HEK293T (cell line): ENCODE data around the gene RSPO4.

Source experiments
- CTCF ChIA-PET: fragments of 350-600 bp; formaldehyde crosslinking; extraction: SDS; loops from one replicate; lab custom pipeline; 2021; ENCODE audit warnings: antibody characterized with exemption, inconsistent platforms; lab: Yijun Ruan, JAX
- POLR2A ChIA-PET: fragments of 350-600 bp; formaldehyde crosslinking; extraction: SDS; loops from one replicate; lab custom pipeline; 2020; ENCODE audit warnings: antibody characterized with exemption, inconsistent platforms; lab: Yijun Ruan, JAX
- DNase-seq: peaks from one replicate; pipeline ENCODE4 v3.0.0; 2012; ENCODE audit warnings: mixed read lengths; ENCODE audit errors: extremely low spot score
- ARNT ChIP-seq: fragments of 450-650 bp; IDR thresholded peaks from 2 replicates; pipeline ENCODE4 v1.6.1; 2017; ENCODE audit warnings: mild to moderate bottlenecking
- BHLHE40 ChIP-seq: fragments of 450-650 bp; IDR thresholded peaks from 2 replicates; pipeline ENCODE4 v1.6.1; 2016; ENCODE audit warnings: mild to moderate bottlenecking, moderate library complexity, borderline replicate concordance
- CTBP1 ChIP-seq: fragments of 450-650 bp; IDR thresholded peaks from 2 replicates; pipeline ENCODE4 v1.6.1; 2016; ENCODE audit warnings: borderline replicate concordance
- ELF4 ChIP-seq: fragments of 450-650 bp; IDR thresholded peaks from 2 replicates; pipeline ENCODE4 v1.6.1; 2017; ENCODE audit warnings: antibody characterized with exemption
- FOXA1 ChIP-seq: fragments of 450-650 bp; IDR thresholded peaks from 2 replicates; pipeline ENCODE4 v1.6.1; 2016; ENCODE audit warnings: mild to moderate bottlenecking
- FOXK2 ChIP-seq: fragments of 450-650 bp; IDR thresholded peaks from 2 replicates; pipeline ENCODE4 v1.6.1; 2016; ENCODE audit warnings: mild to moderate bottlenecking
- FOXM1 ChIP-seq: fragments of 450-650 bp; IDR thresholded peaks from 2 replicates; pipeline ENCODE4 v1.6.1; 2017; ENCODE audit warnings: mild to moderate bottlenecking, borderline replicate concordance
- HDGF ChIP-seq: fragments of 450-650 bp; IDR thresholded peaks from 2 replicates; pipeline ENCODE4 v1.6.1; 2017; ENCODE audit warnings: antibody characterized with exemption, borderline replicate concordance
- L3MBTL2 ChIP-seq: fragments of 450-650 bp; conservative IDR thresholded peaks from 2 replicates; pipeline ENCODE4 v1.6.1; 2016; ENCODE audit warnings: mild to moderate bottlenecking
- LEF1 ChIP-seq: fragments of 450-650 bp; IDR thresholded peaks from 2 replicates; pipeline ENCODE4 v1.6.1; 2017; ENCODE audit warnings: mild to moderate bottlenecking, borderline replicate concordance
- NFRKB ChIP-seq: fragments of 450-650 bp; IDR thresholded peaks from 2 replicates; pipeline ENCODE4 v1.6.1; 2016; ENCODE audit warnings: mild to moderate bottlenecking, moderate library complexity
- PKNOX1 ChIP-seq: fragments of 450-650 bp; IDR thresholded peaks from 2 replicates; pipeline ENCODE4 v1.6.1; 2016
- SP1 ChIP-seq: fragments of 450-650 bp; IDR thresholded peaks from 2 replicates; pipeline ENCODE4 v1.6.1; 2017
- SUZ12 ChIP-seq: fragments of 450-650 bp; IDR thresholded peaks from 2 replicates; pipeline ENCODE4 v1.6.1; 2016; ENCODE audit warnings: mild to moderate bottlenecking
- TARDBP ChIP-seq: fragments of 450-650 bp; IDR thresholded peaks from 2 replicates; pipeline ENCODE4 v1.6.1; 2016
- ZNF384 ChIP-seq: fragments of 450-650 bp; IDR thresholded peaks from 2 replicates; pipeline ENCODE4 v1.6.1; 2016

RSPO4 gene

GRCh38 chr20:1001911-1002681 is at the start of gene RSPO4:
TSS of gene RSPO4 (minus strand) at chr20:1002311. CDS start at chr20:1002164, 147 bp downstream.
- CTCF ChIA-PET = no interaction called here
- no peak for TF ChIP-seq ELF4
- no peak for TF ChIP-seq CTBP1
- no peak for TF ChIP-seq NFRKB
- no peak for TF ChIP-seq BHLHE40
- no peak for TF ChIP-seq PKNOX1
- TF ChIP-seq TARDBP = no peak
- no peak for TF ChIP-seq ZNF384
- TF ChIP-seq FOXM1 = no peak
- no peak for DNase-seq
- POLR2A ChIA-PET = no interaction called here

- ChIA-PET CTCF (no interaction called here), POLR2A (no interaction called here)
- TF ChIP-seq L3MBTL2 = no peak
- TF ChIP-seq LEF1 = no peak
- no peak for TF ChIP-seq CTBP1
- no peak for TF ChIP-seq SP1
- no peak for TF ChIP-seq PKNOX1
- TF ChIP-seq TARDBP = no peak
- TF ChIP-seq ARNT = no peak
- no peak for TF ChIP-seq SUZ12
- no peak for TF ChIP-seq NFRKB
- TF ChIP-seq ELF4 = no peak
- no peak for TF ChIP-seq FOXA1
- no peak for TF ChIP-seq BHLHE40
- no peak for TF ChIP-seq FOXM1
- no peak for TF ChIP-seq HDGF
- no peak for TF ChIP-seq FOXK2
- no peak for DNase-seq
Observed at GRCh38 chr20:1050440-1050839, 48.3 kb upstream of the RSPO4 start.

GRCh38 chr20:1045860-1046418 is 43.8 kb upstream of the RSPO4 start:
- no peak for TF ChIP-seq ARNT
- no peak for TF ChIP-seq TARDBP
- no peak for TF ChIP-seq PKNOX1
- no peak for TF ChIP-seq ELF4
- POLR2A ChIA-PET = no interaction called here
- CTCF ChIA-PET = no interaction called here
- no peak for DNase-seq

GRCh38 chr20:1041845-1042390 is 39.8 kb upstream of the RSPO4 start:
- DNase-seq = no peak
- no peak for TF ChIP-seq L3MBTL2
- no peak for TF ChIP-seq NFRKB
- TF ChIP-seq SP1 = no peak
- no peak for TF ChIP-seq LEF1
- no peak for TF ChIP-seq FOXM1
- no peak for TF ChIP-seq FOXK2
- TF ChIP-seq TARDBP = no peak
- no peak for TF ChIP-seq ZNF384
- TF ChIP-seq CTBP1 = no peak
- no peak for TF ChIP-seq ARNT
- POLR2A ChIA-PET = no interaction called here
- CTCF ChIA-PET = no interaction called here

- no peak for TF ChIP-seq BHLHE40
- no peak for TF ChIP-seq PKNOX1
- TF ChIP-seq ARNT = no peak
- no peak for TF ChIP-seq FOXK2
- no peak for TF ChIP-seq CTBP1
- no peak for TF ChIP-seq FOXM1
- TF ChIP-seq FOXA1 = no peak
- no peak for TF ChIP-seq SUZ12
- no peak for TF ChIP-seq ZNF384
- TF ChIP-seq L3MBTL2 = no peak
- TF ChIP-seq SP1 = no peak
- TF ChIP-seq ELF4 = no peak
- no peak for TF ChIP-seq HDGF
- TF ChIP-seq NFRKB = no peak
- TF ChIP-seq LEF1 = no peak
- no peak for TF ChIP-seq TARDBP
- CTCF ChIA-PET = no interaction called here
- POLR2A ChIA-PET = no interaction called here
- no peak for DNase-seq
Observed at GRCh38 chr20:1038205-1038604, 36.1 kb upstream of the RSPO4 start.
